ENCODE results near the gene PALLD. TPM values are rescaled to one million over a fixed set of nuclear protein-coding genes. Genes with fewer than 3 reads are reported as not detected.

The PALLD gene
- total RNA-seq, 1 experiment from 2014 or later = 6.5 TPM

GRCh38 chr4:168765726-168766125 is 268.9 kb downstream of the PALLD start:
- in situ Hi-C loops (cut with HindIII; ENCODE audit: low pct_unique_long_range_greater_than_20kb, low sequenced_read_pairs) = no loop called here
- Histone ChIP-seq H3K4me3 (ENCODE audit: low read depth in 2 of 2, low read length in 2 of 2) (no peak overlapping the region), H3K27me3 (ENCODE audit: control insufficient read depth, insufficient read depth, low read length) (no peaks in the 10 kb centered on the region), H3K36me3 (ENCODE audit: control insufficient read depth, insufficient read depth, low read length) (no peaks in the 10 kb centered on the region), H3K27ac (ENCODE audit: low read length) (no peak overlapping the region), H3K9me3 (ENCODE audit: control insufficient read depth, insufficient read depth, low read depth, low read length) (no peaks in the 10 kb centered on the region), H3K4me1 (ENCODE audit: control insufficient read depth, insufficient read depth, low read length) (no peaks in the 10 kb centered on the region)
- no peak for ATAC-seq
- no peak for DNase-seq (ENCODE audit: low read depth, low spot score)
- intact Hi-C loops (cut with micrococcal nuclease; ENCODE audit: unreplicated experiment) = no loop called here
- ChIA-PET CTCF (no interaction called here), POLR2A (no interaction called here)
- BruUV-seq (replicated peaks) = no TSS peak
- TF ChIP-seq TCF7L2 (IDR thresholded peaks at IDR 0.05; ENCODE audit: low read depth, low read length) = no peak
- no peak for TF ChIP-seq POLR2AphosphoS5 (IDR thresholded peaks at IDR 0.05; ENCODE audit: low read depth, low read length)
- TF ChIP-seq SIN3A (IDR thresholded peaks at IDR 0.05; ENCODE audit: borderline replicate concordance, insufficient read depth, low read depth, low read length) = no peak
- TF ChIP-seq, protein P1, sequence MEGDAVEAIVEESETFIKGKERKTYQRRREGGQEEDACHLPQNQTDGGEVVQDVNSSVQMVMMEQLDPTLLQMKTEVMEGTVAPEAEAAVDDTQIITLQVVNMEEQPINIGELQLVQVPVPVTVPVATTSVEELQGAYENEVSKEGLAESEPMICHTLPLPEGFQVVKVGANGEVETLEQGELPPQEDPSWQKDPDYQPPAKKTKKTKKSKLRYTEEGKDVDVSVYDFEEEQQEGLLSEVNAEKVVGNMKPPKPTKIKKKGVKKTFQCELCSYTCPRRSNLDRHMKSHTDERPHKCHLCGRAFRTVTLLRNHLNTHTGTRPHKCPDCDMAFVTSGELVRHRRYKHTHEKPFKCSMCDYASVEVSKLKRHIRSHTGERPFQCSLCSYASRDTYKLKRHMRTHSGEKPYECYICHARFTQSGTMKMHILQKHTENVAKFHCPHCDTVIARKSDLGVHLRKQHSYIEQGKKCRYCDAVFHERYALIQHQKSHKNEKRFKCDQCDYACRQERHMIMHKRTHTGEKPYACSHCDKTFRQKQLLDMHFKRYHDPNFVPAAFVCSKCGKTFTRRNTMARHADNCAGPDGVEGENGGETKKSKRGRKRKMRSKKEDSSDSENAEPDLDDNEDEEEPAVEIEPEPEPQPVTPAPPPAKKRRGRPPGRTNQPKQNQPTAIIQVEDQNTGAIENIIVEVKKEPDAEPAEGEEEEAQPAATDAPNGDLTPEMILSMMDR (IDR thresholded peaks at IDR 0.05) = no peak
- TF ChIP-seq REST (IDR thresholded peaks at IDR 0.05; ENCODE audit: insufficient read depth in 1 of 2, low read depth in 2 of 2, low read length in 1 of 2) = no peak

DNA sequence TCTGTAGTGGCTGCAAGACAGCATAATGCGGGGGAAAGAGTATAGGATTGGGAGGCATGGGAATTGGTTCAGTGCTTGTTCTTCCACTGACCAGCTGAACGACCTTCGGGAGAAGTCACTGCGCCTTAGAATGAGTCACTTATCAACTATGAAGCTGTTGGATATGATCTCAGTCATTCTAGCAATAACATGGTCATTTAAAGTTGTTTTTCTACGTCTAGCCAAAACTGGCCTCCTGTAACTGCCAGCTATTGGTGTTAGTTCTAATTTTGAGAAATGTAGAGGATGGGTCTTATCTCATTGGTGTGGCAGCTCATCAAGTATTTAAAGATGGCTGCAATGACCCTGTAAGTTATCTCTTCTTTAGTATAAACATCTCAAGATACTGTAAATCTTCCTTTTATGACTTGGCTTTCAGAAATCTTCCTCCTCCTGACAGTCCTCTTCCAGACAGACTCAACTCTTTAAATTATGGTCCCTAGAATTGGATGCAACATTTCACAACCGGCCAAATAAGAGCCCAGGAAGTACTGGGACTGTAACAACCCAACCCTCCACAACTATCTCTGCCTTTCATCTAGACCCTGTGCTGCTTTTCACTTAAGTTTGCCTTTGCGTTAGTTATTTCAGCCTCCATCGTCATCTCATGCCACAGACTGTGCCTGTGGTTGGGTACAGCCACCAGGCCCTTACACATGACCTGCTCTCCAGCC is 269.9 kb downstream of the PALLD start:
- no peaks in the 10 kb centered on the region for H3K9me3 ChIP-seq (ENCODE audit: control insufficient read depth, insufficient read depth, low read depth, low read length)
- no TSS peak for BruUV-seq (replicated peaks)
- intact Hi-C loops (cut with micrococcal nuclease; ENCODE audit: unreplicated experiment) = no loop called here
- CTCF ChIA-PET = no interaction called here
- no peaks in the 10 kb centered on the region for H3K4me1 ChIP-seq (ENCODE audit: control insufficient read depth, insufficient read depth, low read length)
- TF ChIP-seq, protein P1 (IDR thresholded peaks at IDR 0.05) = no peak
- TF ChIP-seq REST (IDR thresholded peaks at IDR 0.05; ENCODE audit: insufficient read depth in 1 of 2, low read depth in 2 of 2, low read length in 1 of 2) = no peak
- TF ChIP-seq SIN3A (IDR thresholded peaks at IDR 0.05; ENCODE audit: borderline replicate concordance, insufficient read depth, low read depth, low read length) = no peak
- TF ChIP-seq POLR2AphosphoS5 (IDR thresholded peaks at IDR 0.05; ENCODE audit: low read depth, low read length) = no peak
- TF ChIP-seq TCF7L2 (IDR thresholded peaks at IDR 0.05; ENCODE audit: low read depth, low read length) = no peak
- no peak overlapping the region for H3K27ac ChIP-seq (ENCODE audit: low read length)
- in situ Hi-C loops (cut with HindIII; ENCODE audit: low pct_unique_long_range_greater_than_20kb, low sequenced_read_pairs) = no loop called here
- H3K27me3 ChIP-seq (ENCODE audit: control insufficient read depth, insufficient read depth, low read length) = no peaks in the 10 kb centered on the region
- no peak for ATAC-seq
- POLR2A ChIA-PET = no interaction called here
- H3K36me3 ChIP-seq (ENCODE audit: control insufficient read depth, insufficient read depth, low read length) = no peaks in the 10 kb centered on the region
- DNase-seq (ENCODE audit: low read depth, low spot score) = no peak
- no peak overlapping the region for H3K4me3 ChIP-seq (ENCODE audit: low read depth in 2 of 2, low read length in 2 of 2)

Data from Panc1 (cell line).